Thoracic aorta (tissue), 2 donors: ENCODE measurements around the gene RBKS. TPM values are rescaled to one million over a fixed set of nuclear protein-coding genes. Genes with fewer than 3 reads are reported as not detected.
A peak's percentile ranks its signal among the peaks of the same experiment; 100 is the strongest.

Source experiments
- ATAC-seq: fragments of 150-250 bp; one replicate; pipeline ENCODE4 v1.8.0; 2017; ENCODE audit warnings: low read depth; ENCODE audit not compliant: insufficient number of reproducible peaks, low FRiP score
- DNase-seq: peaks from one replicate; pipeline ENCODE4 v3.0.0-alpha.2; 2020; ENCODE audit warnings: low spot score
- H3K27ac ChIP-seq, 2 donors: fragments of 200-600 bp; sonication (generic); 1 replicate in 1 of 2; 2 replicates in 1 of 2; pipeline ENCODE4 v1.5.1; 2016; ENCODE audit warnings: mild to moderate bottlenecking in 2 of 2, moderate library complexity in 2 of 2
- H3K27me3 ChIP-seq: fragments of 200-600 bp; sonication (generic); replicated peaks from 2 replicates; pipeline ENCODE4 v1.6.0; 2016; ENCODE audit warnings: mild to moderate bottlenecking; ENCODE audit not compliant: insufficient read depth
- H3K36me3 ChIP-seq: fragments of 200-600 bp; sonication (generic); one replicate; pipeline ENCODE4 v1.5.1; 2016
- H3K4me1 ChIP-seq, 2 donors: fragments of 200-600 bp; sonication (generic); 1 replicate in 1 of 2; 2 replicates in 1 of 2; pipeline versions ENCODE4 v1.5.1 to v1.6.0; 2016; ENCODE audit warnings: low read depth in 2 of 2, mild to moderate bottlenecking in 1 of 2; ENCODE audit not compliant: control insufficient read depth in 1 of 2
- H3K4me3 ChIP-seq: fragments of 200-600 bp; sonication (generic); 2 replicates; pipeline ENCODE4 v1.5.1; 2016; ENCODE audit warnings: mild to moderate bottlenecking
- H3K9me3 ChIP-seq: fragments of 200-600 bp; sonication (generic); 2 replicates; pipeline ENCODE4 v1.5.1; 2016
- CTCF ChIP-seq: fragments of 200-600 bp; sonication (generic); IDR thresholded peaks from one replicate; pipeline ENCODE4 v1.5.1; 2019; ENCODE audit warnings: antibody characterized with exemption
- total RNA-seq, 2 donors: library from RNA; depleted of rRNA; stranded (reverse); fragments of >200 nt; gene quantifications; one replicate each; pipeline versions ENCODE4 v1.1.0 to v1.2.3, GENCODE V29; 2016

The RBKS gene
- total RNA-seq, 2 donors from 2014 or later: 3.1 to 5.0 TPM

GRCh38 chr2:27779417-27780055, 110.7 kb downstream of the RBKS start:
- H3K27me3 ChIP-seq: no peaks in the 10 kb centered on the region
- ATAC-seq (no peak), DNase-seq (no peak)
- peaks cover 5% of the 10 kb centered on the region for H3K36me3 ChIP-seq
- no peaks in the 10 kb centered on the region for H3K9me3 ChIP-seq
- peak overlapping the region; percentile 59 to 81 for H3K27ac ChIP-seq
- peaks cover 31 to 59% of the 10 kb centered on the region in 2 donors for H3K4me1 ChIP-seq
- no peak overlapping the region for H3K4me3 ChIP-seq
- TF ChIP-seq CTCF: no peak

GRCh38 chr2:27776696-27777095, 113.5 kb downstream of the RBKS start:
- H3K4me1 ChIP-seq: peaks cover 49 to 80% of the 10 kb centered on the region in 2 donors
- peaks cover 5% of the 10 kb centered on the region for H3K36me3 ChIP-seq
- peak overlapping the region; percentile 9 to 81 for H3K27ac ChIP-seq
- H3K9me3 ChIP-seq: no peaks in the 10 kb centered on the region
- H3K27me3 ChIP-seq: no peaks in the 10 kb centered on the region
- H3K4me3 ChIP-seq: no peak overlapping the region
- ATAC-seq: no peak
- no peak for DNase-seq
- no peak for TF ChIP-seq CTCF

GRCh38 chr2:27776097-27776496, 114.1 kb downstream of the RBKS start:
- H3K4me3 ChIP-seq: no peak overlapping the region
- H3K27ac ChIP-seq: peak overlapping the region; percentile 30 to 81
- no peaks in the 10 kb centered on the region for H3K9me3 ChIP-seq
- H3K27me3 ChIP-seq: no peaks in the 10 kb centered on the region
- no peak for TF ChIP-seq CTCF
- ATAC-seq: no peak
- H3K4me1 ChIP-seq: peaks cover 49 to 74% of the 10 kb centered on the region in 2 donors
- H3K36me3 ChIP-seq: peaks cover 5% of the 10 kb centered on the region
- DNase-seq: no peak

GRCh38 chr2:27773959-27774358, 116.2 kb downstream of the RBKS start:
- peak overlapping the region in 1 of 2 donors; percentile 46 for H3K27ac ChIP-seq

GRCh38 chr2:27772804-27773203, 117.4 kb downstream of the RBKS start:
- no peak for TF ChIP-seq CTCF
- no peak for DNase-seq
- ATAC-seq: no peak
- H3K4me1 ChIP-seq: peaks cover 39 to 45% of the 10 kb centered on the region in 2 donors
- H3K4me3 ChIP-seq: peak overlapping the region; percentile 96
- H3K36me3 ChIP-seq: peaks cover 5% of the 10 kb centered on the region
- H3K27ac ChIP-seq: peak overlapping the region; percentile 91 to 97
- no peaks in the 10 kb centered on the region for H3K9me3 ChIP-seq
- no peaks in the 10 kb centered on the region for H3K27me3 ChIP-seq

More at GRCh38 chr2:27773959-27774358, 116.2 kb downstream of the RBKS start:
- H3K4me3 ChIP-seq: peak overlapping the region; percentile 96
- ATAC-seq: no peak
- TF ChIP-seq CTCF: no peak
- no peak for DNase-seq
- H3K9me3 ChIP-seq: no peaks in the 10 kb centered on the region
- H3K36me3 ChIP-seq: peaks cover 5% of the 10 kb centered on the region
- H3K4me1 ChIP-seq: peaks cover 41 to 53% of the 10 kb centered on the region in 2 donors
- H3K27me3 ChIP-seq: no peaks in the 10 kb centered on the region
